ENCODE results near the gene SH3PXD2A.

Gene SH3PXD2A

GRCh38 chr10:103572347-103573204 is 282.8 kb downstream of the SH3PXD2A start:
- DNase-seq = no peak

GRCh38 chr10:103571656-103571975 is 283.8 kb downstream of the SH3PXD2A start:
- DNase-seq = no peak

GRCh38 chr10:103570844-103571655 is 284.3 kb downstream of the SH3PXD2A start:
- DNase-seq = no peak

- no peak for DNase-seq
These were observed 285.5 kb downstream of the SH3PXD2A start for GRCh38 chr10:103569896-103570295.

- no peak for DNase-seq
These were observed 286.9 kb downstream of the SH3PXD2A start for GRCh38 chr10:103568505-103568904.

GRCh38 chr10:103566536-103566935 is 288.8 kb downstream of the SH3PXD2A start:
- DNase-seq = no peak

GRCh38 chr10:103564776-103565520 is 290.4 kb downstream of the SH3PXD2A start:
- no peak for DNase-seq

- DNase-seq = no peak
These were observed 291.3 kb downstream of the SH3PXD2A start for GRCh38 chr10:103564116-103564501.

- DNase-seq = no peak
These were observed 291.9 kb downstream of the SH3PXD2A start for GRCh38 chr10:103563231-103564115.

GRCh38 chr10:103562383-103562782 is 293.0 kb downstream of the SH3PXD2A start:
- no peak for DNase-seq

- no peak for DNase-seq
These were observed 294.5 kb downstream of the SH3PXD2A start for GRCh38 chr10:103560886-103561285.

- DNase-seq = no peak
These were observed 295.6 kb downstream of the SH3PXD2A start for GRCh38 chr10:103559776-103560175.

- no peak for DNase-seq
These were observed 296.5 kb downstream of the SH3PXD2A start for GRCh38 chr10:103558911-103559310.

GRCh38 chr10:103557455-103557854 is 297.9 kb downstream of the SH3PXD2A start:
- DNase-seq = no peak

GRCh38 chr10:103556383-103557007 is 298.9 kb downstream of the SH3PXD2A start:
- no peak for DNase-seq

- no peak for DNase-seq
These were observed 299.7 kb downstream of the SH3PXD2A start for GRCh38 chr10:103555712-103556111.

- DNase-seq = no peak
These were observed 300.1 kb downstream of the SH3PXD2A start for GRCh38 chr10:103555325-103555649.

- DNase-seq = no peak
These were observed 300.7 kb downstream of the SH3PXD2A start for GRCh38 chr10:103554488-103555324.

GRCh38 chr10:103553743-103554487 is 301.5 kb downstream of the SH3PXD2A start:
- peak in 1 of 2 experiments; percentile 44 for DNase-seq

Measured in stimulated activated CD4-positive, alpha-beta T cell treated with anti-CD3 and anti-CD28 coated beads, Interleukin-4, amount 100 ng/mL, for 4 hours (primary cell).